Keratinocyte (primary cell): ENCODE results near the gene PRKCE. TPM values are rescaled to one million over a fixed set of nuclear protein-coding genes. Genes with fewer than 3 reads are reported as not detected.

ENCODE experiments used
- DNase-seq: peaks from one replicate; pipeline ENCODE4 v3.0.0-alpha.2; 2011; ENCODE audit warnings: low read depth, missing footprints, low spot score
- FAIRE-seq: peaks from 2 replicates; lab custom pipeline; 2011; peaks lifted over from hg19 to GRCh38; lab: Jason Lieb, UNC
- H2AFZ ChIP-seq: 2 replicates; pipeline ENCODE4 v1.6.0; 2012; ENCODE audit warnings: low read length, control low read depth, inconsistent platforms; ENCODE audit not compliant: control insufficient read depth
- H3K27ac ChIP-seq: 2 replicates; pipeline ENCODE4 v1.5.1; 2011; ENCODE audit warnings: low read length; ENCODE audit not compliant: control insufficient read depth, insufficient read depth
- H3K27me3 ChIP-seq: 3 replicates; pipeline ENCODE4 v1.6.0; 2011; ENCODE audit warnings: low read length; ENCODE audit not compliant: control insufficient read depth, insufficient read depth; ENCODE audit errors: extremely low read depth
- H3K36me3 ChIP-seq, 2 experiments: 2 replicates in 1 of 2; 3 replicates in 1 of 2; pipeline ENCODE4 v1.5.1; 2011; ENCODE audit warnings: low read length in 2 of 2, mild to moderate bottlenecking in 1 of 2; ENCODE audit not compliant: control insufficient read depth in 2 of 2, insufficient read depth in 2 of 2; ENCODE audit errors: extremely low read depth in 1 of 2
- H3K4me1 ChIP-seq: 3 replicates; pipeline ENCODE4 v1.5.1; 2011; ENCODE audit warnings: low read length; ENCODE audit not compliant: control insufficient read depth, insufficient read depth; ENCODE audit errors: extremely low read depth
- H3K4me2 ChIP-seq: 3 replicates; pipeline ENCODE4 v1.6.0; 2011; ENCODE audit warnings: low read depth, low read length; ENCODE audit not compliant: control insufficient read depth, insufficient read depth; ENCODE audit errors: extremely low read depth
- H3K4me3 ChIP-seq, 3 experiments: fragments of 200-600 bp in 1 of 3; sonication (generic) in 1 of 3; 2 replicates in 2 of 3; 3 replicates in 1 of 3; pipeline ENCODE4 v1.5.1; 2011 to 2016; ENCODE audit warnings: low read length in 3 of 3, mild to moderate bottlenecking in 3 of 3, control low read depth in 2 of 3, inconsistent platforms in 1 of 3, low read depth in 1 of 3, mixed read lengths in 1 of 3, mixed run types in 1 of 3, moderate library complexity in 1 of 3; ENCODE audit not compliant: control insufficient read depth in 2 of 3, insufficient read depth in 2 of 3; ENCODE audit errors: extremely low read depth in 1 of 3
- H3K79me2 ChIP-seq: 2 replicates; pipeline ENCODE4 v1.6.0; 2012; ENCODE audit warnings: low read length; ENCODE audit not compliant: control insufficient read depth, insufficient read depth
- H3K9ac ChIP-seq: 3 replicates; pipeline ENCODE4 v1.6.0; 2011; ENCODE audit warnings: low read length; ENCODE audit not compliant: control insufficient read depth, insufficient read depth; ENCODE audit errors: extremely low read depth
- H3K9me1 ChIP-seq: 3 replicates; pipeline ENCODE4 v1.6.0; 2011; ENCODE audit warnings: low read length; ENCODE audit not compliant: control insufficient read depth, insufficient read depth; ENCODE audit errors: extremely low read depth
- H3K9me3 ChIP-seq: 2 replicates; pipeline ENCODE4 v1.5.1; 2012; ENCODE audit warnings: low read depth, low read length; ENCODE audit not compliant: control insufficient read depth
- H4K20me1 ChIP-seq: 3 replicates; pipeline ENCODE4 v1.6.0; 2011; ENCODE audit warnings: low read length; ENCODE audit not compliant: control insufficient read depth, insufficient read depth; ENCODE audit errors: extremely low read depth
- CTCF ChIP-seq, 3 experiments: IDR thresholded peaks in 1 of 3; conservative IDR thresholded peaks in 1 of 3; optimal IDR thresholded peaks in 1 of 3; 2 replicates in 2 of 3; 3 replicates in 1 of 3; pipeline versions ENCODE3 to v1.5.1; 2011; ENCODE audit warnings: low read length in 3 of 3, mild to moderate bottlenecking in 3 of 3, moderate library complexity in 2 of 3, control low read depth in 1 of 3, inconsistent platforms in 1 of 3; ENCODE audit not compliant: insufficient read depth in 2 of 3; ENCODE audit errors: extremely low read depth in 1 of 3
- EZH2 ChIP-seq: IDR thresholded peaks from one replicate; pipeline ENCODE4 v1.6.1; 2012; ENCODE audit warnings: inconsistent platforms, mild to moderate bottlenecking, low read length, moderate library complexity
- dilution Hi-C: fragments of 300-500 bp; cut with MboI; formaldehyde crosslinking; loops from one replicate; pipeline ENCODE4 v1.7.0; 2020; ENCODE audit warnings: low sequenced_read_pairs; ENCODE audit not compliant: extremely low pct_ligation_motif_present
- polyA plus RNA-seq, 5 experiments: library from polyadenylated mRNA; depleted of rRNA in 3 of 5; stranded (reverse) in 3 of 5; stranded (forward) in 1 of 5; unstranded in 1 of 5; fragments of >200 nt; gene quantifications; 1 replicate in 1 of 5; 2 replicates in 3 of 5; 3 replicates in 1 of 5; pipeline versions ENCODE4 v1.2.1 to v1.2.3, GENCODE V29; 2011 to 2012; ENCODE audit warnings: missing spikeins in 2 of 5, low read depth in 1 of 5, low replicate concordance in 1 of 5

PRKCE gene
- polyA plus RNA-seq, 1 donor (not counting 4 experiments of a cell fraction or from before 2014, with no cell fraction given) = 2.0 TPM

- no peak overlapping the region for H2AFZ ChIP-seq
- no peak for TF ChIP-seq EZH2
- H3K36me3 ChIP-seq = no peaks in the 10 kb centered on the region
- no peak for DNase-seq
- FAIRE-seq = no peak
- no peaks in the 10 kb centered on the region for H3K79me2 ChIP-seq
- no peak overlapping the region for H3K4me2 ChIP-seq
- H4K20me1 ChIP-seq = no peaks in the 10 kb centered on the region
- no peaks in the 10 kb centered on the region for H3K9me1 ChIP-seq
- H3K27me3 ChIP-seq = no peaks in the 10 kb centered on the region
- H3K4me1 ChIP-seq = no peaks in the 10 kb centered on the region
- no peaks in the 10 kb centered on the region for H3K9me3 ChIP-seq
- H3K4me3 ChIP-seq = no peak overlapping the region
- no peak overlapping the region for H3K9ac ChIP-seq
- dilution Hi-C loops = no loop called here
- H3K27ac ChIP-seq = no peak overlapping the region
Observed at GRCh38 chr2:46067501-46068305, 416.2 kb downstream of the PRKCE start.

- no peak overlapping the region for H2AFZ ChIP-seq
- no peaks in the 10 kb centered on the region for H3K36me3 ChIP-seq
- no peaks in the 10 kb centered on the region for H3K79me2 ChIP-seq
- DNase-seq (no peak), FAIRE-seq (no peak)
- no peak overlapping the region for H3K4me3 ChIP-seq
- TF ChIP-seq CTCF (optimal IDR thresholded peaks at IDR 0.05 in 1 of 3, IDR thresholded peaks at IDR 0.05 in 1 of 3, conservative IDR thresholded peaks at IDR 0.05 in 1 of 3; ENCODE audit: extremely low read depth in 1 of 3, insufficient read depth in 2 of 3, low read length in 3 of 3) (no peak), EZH2 (no peak)
- H3K4me1 ChIP-seq = peaks cover 8% of the 10 kb centered on the region
- dilution Hi-C loops = no loop called here
- H3K4me2 ChIP-seq = no peak overlapping the region
- no peak overlapping the region for H3K9ac ChIP-seq
- no peaks in the 10 kb centered on the region for H3K9me1 ChIP-seq
- H4K20me1 ChIP-seq = no peaks in the 10 kb centered on the region
- H3K9me3 ChIP-seq = no peaks in the 10 kb centered on the region
- H3K27ac ChIP-seq = no peak overlapping the region
- H3K27me3 ChIP-seq = no peaks in the 10 kb centered on the region
Observed at GRCh38 chr2:46068636-46069035, 417.2 kb downstream of the PRKCE start.
